ENCODE data around the gene RSAD2.

RSAD2 gene

DNA sequence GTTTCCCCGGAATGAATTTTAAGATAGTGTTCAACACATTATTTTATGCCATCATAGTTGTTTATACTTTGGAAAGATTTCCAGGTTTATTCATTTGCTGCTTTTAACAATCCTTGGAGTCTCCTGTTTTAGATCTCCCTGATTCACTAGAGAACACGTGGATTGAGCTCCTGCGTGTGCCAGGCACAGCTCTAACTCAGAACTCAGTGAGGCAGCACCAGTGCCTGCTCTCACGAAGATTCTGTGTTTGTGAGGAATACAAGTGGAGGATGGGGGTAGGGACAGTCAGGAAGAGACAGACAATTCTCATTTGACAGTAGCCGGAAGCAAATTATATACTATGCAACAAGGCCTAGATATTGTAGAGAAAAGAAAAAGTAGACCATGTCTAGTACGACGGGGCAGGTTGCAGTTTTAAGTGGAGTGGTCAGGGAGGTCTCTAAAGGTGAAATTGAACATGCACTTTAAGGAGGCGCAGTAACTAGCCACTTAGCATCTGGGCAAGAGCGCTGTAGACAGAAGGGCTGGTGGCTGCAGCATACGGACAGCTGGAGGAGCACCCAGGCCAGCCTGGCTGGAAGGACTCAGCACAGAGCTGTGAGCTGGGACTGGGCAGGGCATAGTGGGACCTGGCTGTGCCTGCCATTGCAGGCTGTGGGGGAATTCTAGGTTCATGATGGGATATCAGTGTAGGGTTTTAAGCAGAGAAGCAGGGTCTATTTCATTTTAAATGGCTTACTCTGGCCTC is 63.9 kb downstream of the RSAD2 start:
- no peak overlapping the region for H3K9ac ChIP-seq (ENCODE audit: low read length)
- no peak overlapping the region for H3K4me3 ChIP-seq (ENCODE audit: low read length)
- H3K4me1 ChIP-seq (ENCODE audit: control insufficient read depth, low read depth, low read length) = peaks cover 21% of the 10 kb centered on the region
- no peaks in the 10 kb centered on the region for H3K27me3 ChIP-seq (ENCODE audit: control insufficient read depth, insufficient read depth, low read length)
- H3K36me3 ChIP-seq (ENCODE audit: control insufficient read depth, low read depth, low read length) = no peaks in the 10 kb centered on the region
- H3K27ac ChIP-seq (ENCODE audit: low read length) = no peak overlapping the region
- no peaks in the 10 kb centered on the region for H3K9me3 ChIP-seq (ENCODE audit: control insufficient read depth, low read depth, low read length)

DNA sequence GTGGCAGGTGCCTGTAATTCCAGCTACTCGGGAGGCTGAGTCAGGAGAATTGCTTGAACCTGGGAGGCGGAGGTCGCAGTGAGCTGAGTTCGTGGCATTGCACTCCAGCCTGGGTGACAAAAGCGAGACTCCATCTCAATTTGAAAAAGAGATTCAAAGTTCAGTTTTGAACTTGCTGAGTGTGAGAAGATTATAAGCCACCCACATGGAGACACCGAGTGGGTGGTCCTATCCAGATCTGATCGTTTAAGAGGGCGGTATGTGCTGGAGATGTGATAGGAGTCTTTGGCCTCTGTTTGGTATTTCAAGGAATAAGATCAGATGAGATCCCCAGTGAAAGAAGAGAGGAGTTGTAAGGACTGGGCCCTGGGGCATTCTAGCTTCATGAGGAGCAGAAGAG is 65.3 kb downstream of the RSAD2 start:
- Histone ChIP-seq H3K36me3 (ENCODE audit: control insufficient read depth, low read depth, low read length) (no peaks in the 10 kb centered on the region), H3K27ac (ENCODE audit: low read length) (no peak overlapping the region), H3K4me1 (ENCODE audit: control insufficient read depth, low read depth, low read length) (peaks cover 21% of the 10 kb centered on the region), H3K4me3 (ENCODE audit: low read length) (no peak overlapping the region), H3K9ac (ENCODE audit: low read length) (no peak overlapping the region), H3K27me3 (ENCODE audit: control insufficient read depth, insufficient read depth, low read length) (no peaks in the 10 kb centered on the region), H3K9me3 (ENCODE audit: control insufficient read depth, low read depth, low read length) (no peaks in the 10 kb centered on the region)

DNA sequence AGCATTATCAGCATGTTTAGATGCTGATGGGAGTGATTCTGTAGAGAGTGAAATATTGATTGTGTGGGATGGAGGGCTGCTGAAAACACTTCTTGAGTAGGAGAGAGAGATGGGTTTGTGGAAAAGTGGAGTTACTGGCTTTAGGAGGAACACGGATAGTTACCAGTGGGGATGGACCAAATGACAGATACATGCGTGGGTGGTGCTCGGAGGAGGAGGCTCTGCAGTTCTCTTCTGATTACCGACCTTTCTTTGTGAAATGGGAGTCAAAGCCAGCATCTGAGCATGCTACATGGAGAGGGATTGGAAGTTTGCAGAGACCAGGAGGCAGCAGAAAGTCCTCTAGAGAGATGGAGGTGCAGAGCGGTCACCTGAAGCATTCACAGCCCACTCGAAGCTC is 65.9 kb downstream of the RSAD2 start:
- Histone ChIP-seq H3K9me3 (ENCODE audit: control insufficient read depth, low read depth, low read length) (no peaks in the 10 kb centered on the region), H3K4me3 (ENCODE audit: low read length) (no peak overlapping the region), H3K36me3 (ENCODE audit: control insufficient read depth, low read depth, low read length) (no peaks in the 10 kb centered on the region), H3K27ac (ENCODE audit: low read length) (no peak overlapping the region), H3K4me1 (ENCODE audit: control insufficient read depth, low read depth, low read length) (peaks cover 21% of the 10 kb centered on the region), H3K27me3 (ENCODE audit: control insufficient read depth, insufficient read depth, low read length) (no peaks in the 10 kb centered on the region), H3K9ac (ENCODE audit: low read length) (no peak overlapping the region)

DNA sequence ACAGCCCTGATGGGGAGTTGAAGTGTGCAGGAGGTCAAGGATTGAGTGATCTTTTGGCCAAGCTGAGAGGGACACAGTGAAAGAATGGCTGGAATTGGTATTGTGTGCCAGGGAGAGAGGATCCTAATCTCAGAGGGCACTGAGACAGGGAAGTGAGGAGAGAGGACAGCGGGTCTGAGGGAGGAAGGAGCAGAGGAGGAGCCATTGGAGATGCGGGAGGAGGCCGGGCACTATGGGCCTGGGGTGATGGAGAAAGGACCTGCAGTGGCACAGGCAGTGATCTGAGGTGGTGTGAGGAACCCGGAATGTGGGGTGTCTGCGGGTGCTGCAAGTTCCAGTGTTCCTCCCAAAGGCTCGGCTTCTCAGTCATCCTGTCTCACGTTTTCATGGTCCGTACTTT is 66.4 kb downstream of the RSAD2 start:
- Histone ChIP-seq H3K4me3 (ENCODE audit: low read length) (no peak overlapping the region), H3K27me3 (ENCODE audit: control insufficient read depth, insufficient read depth, low read length) (no peaks in the 10 kb centered on the region), H3K27ac (ENCODE audit: low read length) (no peak overlapping the region), H3K9ac (ENCODE audit: low read length) (no peak overlapping the region), H3K36me3 (ENCODE audit: control insufficient read depth, low read depth, low read length) (no peaks in the 10 kb centered on the region), H3K4me1 (ENCODE audit: control insufficient read depth, low read depth, low read length) (peaks cover 21% of the 10 kb centered on the region), H3K9me3 (ENCODE audit: control insufficient read depth, low read depth, low read length) (no peaks in the 10 kb centered on the region)

DNA sequence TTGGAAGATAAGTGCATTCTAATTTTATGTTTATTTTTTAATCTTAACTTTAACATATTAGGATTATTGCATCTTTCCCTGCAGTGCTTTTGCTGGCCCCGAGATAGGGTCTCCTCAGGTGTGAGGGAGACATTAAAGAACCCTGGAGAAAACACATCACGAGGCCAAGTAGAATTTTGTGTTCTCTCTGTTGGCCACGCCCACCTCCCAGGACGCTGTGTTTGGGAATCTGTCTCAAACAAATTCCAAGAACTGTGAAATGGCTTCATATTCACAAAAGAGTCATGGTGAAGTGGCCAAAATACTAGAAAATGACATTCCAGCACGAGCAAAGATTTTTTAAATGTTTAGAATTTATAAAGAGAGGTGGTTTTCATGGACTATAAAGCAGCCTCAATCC is 67.0 kb downstream of the RSAD2 start:
- Histone ChIP-seq H3K9ac (ENCODE audit: low read length) (no peak overlapping the region), H3K36me3 (ENCODE audit: control insufficient read depth, low read depth, low read length) (no peaks in the 10 kb centered on the region), H3K4me3 (ENCODE audit: low read length) (no peak overlapping the region), H3K27ac (ENCODE audit: low read length) (no peak overlapping the region), H3K9me3 (ENCODE audit: control insufficient read depth, low read depth, low read length) (no peaks in the 10 kb centered on the region), H3K27me3 (ENCODE audit: control insufficient read depth, insufficient read depth, low read length) (no peaks in the 10 kb centered on the region), H3K4me1 (ENCODE audit: control insufficient read depth, low read depth, low read length) (peaks cover 16% of the 10 kb centered on the region)

DNA sequence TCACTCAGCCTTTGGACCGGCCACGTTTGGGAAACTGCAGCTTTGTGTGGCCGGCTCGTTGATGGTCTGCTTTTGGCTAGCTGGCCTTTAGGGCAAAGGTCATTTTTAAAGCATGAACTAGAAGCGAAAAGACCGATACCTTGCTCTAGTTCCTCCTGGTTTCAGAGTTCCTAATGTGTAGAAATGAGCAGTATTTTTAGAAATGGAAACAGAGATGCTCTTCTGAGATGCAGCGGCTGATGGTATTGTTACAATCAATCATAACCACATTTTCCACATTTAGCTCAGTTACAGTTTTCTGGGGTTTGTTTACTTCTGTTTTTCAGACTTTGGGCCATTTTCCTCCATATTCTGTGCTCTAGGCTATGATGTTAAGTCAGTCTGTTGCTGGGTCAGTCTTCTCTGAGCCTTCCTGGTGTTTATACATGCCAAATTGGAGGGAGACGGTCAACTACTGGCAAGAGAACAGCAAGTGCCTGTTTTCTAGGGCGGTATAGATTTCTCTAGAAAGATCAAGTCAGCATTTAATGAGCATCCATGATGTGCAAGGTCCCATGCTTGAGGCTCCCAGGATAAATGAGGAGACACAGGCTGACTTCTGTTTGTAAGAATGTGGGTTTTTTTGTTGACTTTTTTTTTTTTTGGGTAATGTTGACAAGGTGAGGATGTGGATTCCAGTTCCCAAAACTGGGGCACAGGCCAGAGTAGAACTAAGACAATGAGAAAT is 67.7 kb downstream of the RSAD2 start:
- Histone ChIP-seq H3K27me3 (ENCODE audit: control insufficient read depth, insufficient read depth, low read length) (no peaks in the 10 kb centered on the region), H3K27ac (ENCODE audit: low read length) (no peak overlapping the region), H3K9ac (ENCODE audit: low read length) (no peak overlapping the region), H3K36me3 (ENCODE audit: control insufficient read depth, low read depth, low read length) (no peaks in the 10 kb centered on the region), H3K4me3 (ENCODE audit: low read length) (no peak overlapping the region), H3K9me3 (ENCODE audit: control insufficient read depth, low read depth, low read length) (no peaks in the 10 kb centered on the region), H3K4me1 (ENCODE audit: control insufficient read depth, low read depth, low read length) (peaks cover 9% of the 10 kb centered on the region)

DNA sequence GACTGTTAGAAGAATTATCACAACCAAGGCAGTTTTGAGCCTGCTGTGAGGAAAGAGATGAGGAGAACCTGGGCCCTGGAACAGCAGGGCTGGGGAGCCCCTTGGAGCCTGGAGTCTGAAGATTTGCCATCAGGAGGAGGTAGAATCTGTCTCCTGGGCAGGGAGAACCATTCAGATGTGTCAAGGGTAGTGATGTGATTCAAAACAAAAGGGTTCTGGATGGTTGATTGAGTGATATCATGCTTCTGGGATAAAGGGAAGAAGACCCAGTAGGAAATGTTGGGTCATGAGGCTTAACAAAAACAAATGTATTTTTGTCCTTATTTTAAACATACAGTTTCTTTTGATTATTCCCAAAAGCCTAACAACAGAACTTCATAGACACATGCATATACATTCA is 68.2 kb downstream of the RSAD2 start:
- Histone ChIP-seq H3K4me1 (ENCODE audit: control insufficient read depth, low read depth, low read length) (peaks cover 5% of the 10 kb centered on the region), H3K9ac (ENCODE audit: low read length) (no peak overlapping the region), H3K27me3 (ENCODE audit: control insufficient read depth, insufficient read depth, low read length) (no peaks in the 10 kb centered on the region), H3K27ac (ENCODE audit: low read length) (no peak overlapping the region), H3K36me3 (ENCODE audit: control insufficient read depth, low read depth, low read length) (no peaks in the 10 kb centered on the region), H3K9me3 (ENCODE audit: control insufficient read depth, low read depth, low read length) (no peaks in the 10 kb centered on the region), H3K4me3 (ENCODE audit: low read length) (no peak overlapping the region)

DNA sequence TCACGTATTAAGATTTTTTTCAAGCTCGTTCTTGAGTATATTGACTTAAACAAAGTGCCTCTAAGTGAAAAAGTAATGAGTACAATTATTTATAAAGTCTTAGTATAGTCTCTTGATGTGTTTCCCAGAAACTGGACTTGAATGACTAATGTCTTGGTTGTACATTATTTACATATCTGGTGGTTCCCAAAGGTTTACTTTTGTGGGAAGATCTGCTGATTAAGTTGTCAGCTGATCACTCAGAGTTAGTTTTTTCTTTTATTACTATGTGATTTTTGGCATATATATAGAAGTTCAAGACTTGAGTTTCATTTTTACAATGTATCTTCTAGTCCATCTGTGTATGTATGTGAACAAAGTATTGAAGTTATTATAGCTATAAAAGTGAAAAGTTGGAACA is 69.1 kb downstream of the RSAD2 start:
- no peaks in the 10 kb centered on the region for H3K27me3 ChIP-seq (ENCODE audit: control insufficient read depth, insufficient read depth, low read length)
- no peak overlapping the region for H3K27ac ChIP-seq (ENCODE audit: low read length)
- no peaks in the 10 kb centered on the region for H3K9me3 ChIP-seq (ENCODE audit: control insufficient read depth, low read depth, low read length)
- H3K4me3 ChIP-seq (ENCODE audit: low read length) = no peak overlapping the region
- H3K9ac ChIP-seq (ENCODE audit: low read length) = no peak overlapping the region
- H3K36me3 ChIP-seq (ENCODE audit: control insufficient read depth, low read depth, low read length) = no peaks in the 10 kb centered on the region
- no peaks in the 10 kb centered on the region for H3K4me1 ChIP-seq (ENCODE audit: control insufficient read depth, low read depth, low read length)

All from iPS-18a (cell line).